K562 (cell line): ENCODE results near the gene CCDC194. TPM values are rescaled to one million over a fixed set of nuclear protein-coding genes. Genes with fewer than 3 reads are reported as not detected.
A peak's percentile ranks its signal among the peaks of the same experiment; 100 is the strongest.

Experiments used
- ARID1B ChIP-seq: fragments of 450-650 bp; IDR thresholded peaks from 2 replicates; pipeline ENCODE4 v1.6.1; 2016; ENCODE audit warnings: antibody characterized with exemption, mild to moderate bottlenecking, inconsistent platforms
- BRD4 ChIP-seq: fragments of 200-600 bp; sonication (generic); IDR thresholded peaks from 2 replicates; pipeline ENCODE4 v1.6.1; 2017; ENCODE audit warnings: inconsistent platforms
- CBX1 ChIP-seq: sonication (generic); IDR thresholded peaks from 2 replicates; pipeline ENCODE4 v1.6.1; 2016; ENCODE audit warnings: antibody characterized with exemption, low read depth, mild to moderate bottlenecking
- CGGBP1 ChIP-seq: fragments of 250-450 bp; sonication (Bioruptor Pico); IDR thresholded peaks from 2 replicates; pipeline ENCODE4 v1.9.0; 2021; ENCODE audit warnings: mild to moderate bottlenecking
- CHD2 ChIP-seq: IDR thresholded peaks from 2 replicates; pipeline ENCODE4 v1.6.1; 2011; ENCODE audit warnings: low read depth, low read length
- ESRRB ChIP-seq: fragments of 250-450 bp; sonication (Bioruptor Pico); IDR thresholded peaks from 2 replicates; pipeline ENCODE4 v1.5.0; 2020; ENCODE audit warnings: mild to moderate bottlenecking, moderate library complexity, borderline replicate concordance
- IFI16 ChIP-seq: fragments of 250-450 bp; sonication (Bioruptor Pico); IDR thresholded peaks from 2 replicates; pipeline ENCODE4 v2.1.2; 2022; ENCODE audit warnings: mild to moderate bottlenecking, inconsistent platforms
- NFATC3 ChIP-seq: fragments of 450-650 bp; IDR thresholded peaks from 2 replicates; pipeline ENCODE4 v1.6.1; 2017; ENCODE audit warnings: mild to moderate bottlenecking
- NR0B1 ChIP-seq: fragments of 450-650 bp; IDR thresholded peaks from one replicate; pipeline ENCODE4 v1.6.1; 2018; ENCODE audit warnings: mild to moderate bottlenecking, moderate library complexity; ENCODE audit not compliant: partially characterized antibody
- PBX2 ChIP-seq, 2 experiments: IDR thresholded peaks in 1 of 2; conservative IDR thresholded peaks in 1 of 2; 2 replicates each; pipeline ENCODE4 v1.6.1; 2016; ENCODE audit warnings: low read depth in 2 of 2, mild to moderate bottlenecking in 1 of 2, missing compliant biosample characterization in 1 of 2, missing genetic modification characterization in 1 of 2, moderate library complexity in 1 of 2
- PHF8 ChIP-seq: fragments of 200-600 bp; sonication (generic); IDR thresholded peaks from 2 replicates; pipeline ENCODE4 v1.6.1; 2012; ENCODE audit warnings: mixed run types, mild to moderate bottlenecking, inconsistent platforms, low read length, moderate library complexity, borderline replicate concordance
- PPARD ChIP-seq: fragments of 250-450 bp; sonication (Bioruptor Pico); IDR thresholded peaks from 2 replicates; pipeline ENCODE4 v1.8.0; 2022; ENCODE audit warnings: inconsistent platforms, mild to moderate bottlenecking, moderate library complexity
- PRPF4 ChIP-seq: fragments of 200-400 bp; formaldehyde crosslinking; IDR thresholded peaks from one replicate; pipeline ENCODE4 v1.6.1; 2017; ENCODE audit warnings: low read length, low read depth, mild to moderate bottlenecking; ENCODE audit not compliant: insufficient read depth, poor library complexity, severe bottlenecking
- TCF7 ChIP-seq: sonication (generic); IDR thresholded peaks from 2 replicates; pipeline ENCODE4 v1.6.1; 2016; ENCODE audit warnings: antibody characterized with exemption, borderline replicate concordance
- ZNF146 ChIP-seq: IDR thresholded peaks from one replicate; pipeline ENCODE4 v1.6.1; 2018; ENCODE audit warnings: missing compliant biosample characterization; ENCODE audit not compliant: unreplicated experiment
- ZNF354B ChIP-seq: fragments of 250-450 bp; sonication (Bioruptor Pico); IDR thresholded peaks from 2 replicates; pipeline ENCODE4 v1.4.0; 2020
- ZNF384 ChIP-seq: IDR thresholded peaks from 2 replicates; pipeline ENCODE4 v1.6.1; 2012; ENCODE audit warnings: low read depth, low read length, improper control_type of control experiment
- ZNF780A ChIP-seq: fragments of 250-450 bp; sonication (Bioruptor Pico); IDR thresholded peaks from 2 replicates; pipeline ENCODE4 v1.5.0; 2021; ENCODE audit warnings: mild to moderate bottlenecking
- polyA plus RNA-seq, 8 experiments: library from polyadenylated mRNA; depleted of rRNA in 4 of 8; stranded (reverse) in 5 of 8; unstranded in 3 of 8; fragments of >200 nt; fragmentation: Nextera tagmentation in 2 of 8; fragmentation: Illumina TruSeq in 1 of 8; extraction: Ambion mirVana in 2 of 8; extraction: Trizol in 1 of 8; gene quantifications; 2 replicates each; pipeline versions ENCODE4 v1.2.1 to v1.2.3, GENCODE V29; 2011 to 2014; ENCODE audit warnings: inconsistent platforms in 1 of 8, missing spikeins in 1 of 8
- total RNA-seq, 7 experiments: library from RNA; depleted of rRNA in 6 of 7; stranded (reverse); fragments of >200 nt in 6 of 7; fragmentation: Illumina TruSeq in 2 of 7; extraction: Trizol in 2 of 7; gene quantifications; 2 replicates each; pipeline versions ENCODE4 v1.2.1 to v1.2.3, GENCODE V29; 2011 to 2021; ENCODE audit warnings: low replicate concordance in 1 of 7
- TF ChIP-seq, protein P1 (sequence below), 3 experiments: fragments of 200-800 bp in 1 of 3; fragments of 250-450 bp in 1 of 3; fragments of 450-650 bp in 1 of 3; sonication (Bioruptor Pico) in 1 of 3; sonication (Bioruptor generic) in 1 of 3; formaldehyde crosslinking in 1 of 3; IDR thresholded peaks; 2 replicates each; pipeline versions ENCODE4 v1.6.1 to v1.8.0; 2016 to 2022; ENCODE audit warnings: mild to moderate bottlenecking in 2 of 3, missing genetic modification characterization in 2 of 3, missing compliant biosample characterization in 1 of 3, moderate library complexity in 1 of 3

Gene CCDC194
- total and polyA plus RNA-seq, 9 of the 15 experiments (the other 6 are each of a cell fraction or from before 2014, with no cell fraction given): 0.13 to 1.3 (median 0.39) TPM; not detected in 3

DNA sequence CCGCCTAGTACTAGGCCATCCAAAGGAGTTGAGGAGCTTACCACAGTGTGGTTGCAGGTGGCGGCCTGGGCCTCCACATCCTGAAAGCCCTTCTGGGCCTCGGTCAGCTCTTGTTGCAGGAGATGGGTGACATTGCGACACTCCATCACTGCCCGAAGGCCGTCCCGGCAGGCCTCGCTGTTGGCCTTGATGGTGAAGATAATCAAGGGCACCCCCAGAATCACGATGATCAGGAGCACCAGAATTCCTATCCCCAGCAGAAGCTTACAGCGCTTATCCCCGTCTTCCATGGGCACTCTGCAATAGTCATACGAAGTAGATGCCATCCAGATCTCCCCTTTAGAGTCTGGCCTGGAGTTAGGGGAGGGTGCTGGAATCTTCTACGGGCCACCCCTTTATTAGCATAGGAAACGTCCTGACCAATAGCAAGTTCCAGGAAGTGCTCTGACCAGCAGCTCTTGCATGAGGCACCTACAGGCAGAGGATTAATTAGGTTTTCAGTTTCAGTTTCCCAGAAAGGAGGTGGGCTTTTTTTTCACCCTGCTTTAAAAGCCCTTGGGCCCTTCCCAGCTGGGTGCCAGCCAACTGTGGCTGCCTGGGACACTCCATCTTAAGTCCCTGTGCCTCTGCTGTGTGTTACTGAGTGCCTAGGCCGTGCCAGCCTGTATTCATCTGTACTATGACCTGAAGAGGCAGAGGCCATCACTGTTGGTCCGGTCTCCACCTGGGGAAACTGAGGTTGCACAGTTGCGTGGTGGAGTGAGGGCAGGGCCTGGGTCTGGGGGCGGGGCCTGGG, 11.5 kb upstream of the CCDC194 start, which contains the start of gene BST2 (continued):
- TF ChIP-seq, protein P1, sequence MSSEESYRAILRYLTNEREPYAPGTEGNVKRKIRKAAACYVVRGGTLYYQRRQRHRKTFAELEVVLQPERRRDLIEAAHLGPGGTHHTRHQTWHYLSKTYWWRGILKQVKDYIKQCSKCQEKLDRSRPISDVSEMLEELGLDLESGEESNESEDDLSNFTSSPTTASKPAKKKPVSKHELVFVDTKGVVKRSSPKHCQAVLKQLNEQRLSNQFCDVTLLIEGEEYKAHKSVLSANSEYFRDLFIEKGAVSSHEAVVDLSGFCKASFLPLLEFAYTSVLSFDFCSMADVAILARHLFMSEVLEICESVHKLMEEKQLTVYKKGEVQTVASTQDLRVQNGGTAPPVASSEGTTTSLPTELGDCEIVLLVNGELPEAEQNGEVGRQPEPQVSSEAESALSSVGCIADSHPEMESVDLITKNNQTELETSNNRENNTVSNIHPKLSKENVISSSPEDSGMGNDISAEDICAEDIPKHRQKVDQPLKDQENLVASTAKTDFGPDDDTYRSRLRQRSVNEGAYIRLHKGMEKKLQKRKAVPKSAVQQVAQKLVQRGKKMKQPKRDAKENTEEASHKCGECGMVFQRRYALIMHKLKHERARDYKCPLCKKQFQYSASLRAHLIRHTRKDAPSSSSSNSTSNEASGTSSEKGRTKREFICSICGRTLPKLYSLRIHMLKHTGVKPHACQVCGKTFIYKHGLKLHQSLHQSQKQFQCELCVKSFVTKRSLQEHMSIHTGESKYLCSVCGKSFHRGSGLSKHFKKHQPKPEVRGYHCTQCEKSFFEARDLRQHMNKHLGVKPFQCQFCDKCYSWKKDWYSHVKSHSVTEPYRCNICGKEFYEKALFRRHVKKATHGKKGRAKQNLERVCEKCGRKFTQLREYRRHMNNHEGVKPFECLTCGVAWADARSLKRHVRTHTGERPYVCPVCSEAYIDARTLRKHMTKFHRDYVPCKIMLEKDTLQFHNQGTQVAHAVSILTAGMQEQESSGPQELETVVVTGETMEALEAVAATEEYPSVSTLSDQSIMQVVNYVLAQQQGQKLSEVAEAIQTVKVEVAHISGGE (CRISPR knock-in tag; IDR thresholded peaks at IDR 0.05): no peak; a peak in 2 of 6 replicates
- TF ChIP-seq BRD4 (no peak; the same call in 1 of the 2 replicates), ZNF354B (CRISPR knock-in tag) (no peak), PBX2 (CRISPR knock-in tag; IDR thresholded peaks at IDR 0.05; ENCODE audit: low read depth) (no peak), PBX2 (tag; conservative IDR thresholded peaks at IDR 0.05; ENCODE audit: low read depth) (peak; percentile 25; the same call in 1 of the 2 replicates), PPARD (CRISPR knock-in tag) (no peak), ZNF146 (CRISPR knock-in tag) (no peak), ESRRB (no peak), ZNF384 (peak; percentile 70), ARID1B (peak; percentile 18; the same call in 1 of the 2 replicates), PHF8 (peak; percentile 61; the same call in 1 of the 2 replicates), ZNF780A (no peak), CBX1 (peak; percentile 87; the same call in 1 of the 2 replicates), CHD2 (no peak), CGGBP1 (CRISPR knock-in tag) (no peak), NFATC3 (no peak), NR0B1 (no peak), PRPF4 (no peak), IFI16 (no peak), TCF7 (no peak)
